ENCODE data around the gene ARF3. TPM values are rescaled to one million over a fixed set of nuclear protein-coding genes. Genes with fewer than 3 reads are reported as not detected.

The ARF3 gene
- total and polyA plus RNA-seq, 2 of the 13 experiments (the other 11 are each of a cell fraction or from before 2014, with no cell fraction given) = 53.8 to 57.9 TPM

- TF ChIP-seq HOXA9 (CRISPR knock-in tag; IDR thresholded peaks at IDR 0.05; ENCODE audit: borderline replicate concordance) = no peak
- TF ChIP-seq ZNF670 (CRISPR knock-in tag; IDR thresholded peaks at IDR 0.05; ENCODE audit: borderline replicate concordance) = no peak
- TF ChIP-seq ARNTL (CRISPR knock-in tag; IDR thresholded peaks at IDR 0.05) = no peak
- TF ChIP-seq ZNF629 (CRISPR knock-in tag; conservative IDR thresholded peaks at IDR 0.05) = no peak
- no peak for TF ChIP-seq ZNF781 (CRISPR knock-in tag; IDR thresholded peaks at IDR 0.05; ENCODE audit: borderline replicate concordance, not compliant biosample characterization)
- no peak for TF ChIP-seq BCL3 (CRISPR knock-in tag; IDR thresholded peaks at IDR 0.05)
- no peak for TF ChIP-seq BATF2 (CRISPR knock-in tag; IDR thresholded peaks at IDR 0.05)
- no peak for TF ChIP-seq ZNF800 (CRISPR knock-in tag; IDR thresholded peaks at IDR 0.05)
- no peak for TF ChIP-seq ZNF737 (CRISPR knock-in tag; IDR thresholded peaks at IDR 0.05; ENCODE audit: borderline replicate concordance)
- no peak for TF ChIP-seq CERS6 (CRISPR knock-in tag; IDR thresholded peaks at IDR 0.05)
- no peak for TF ChIP-seq PCBP1 (IDR thresholded peaks at IDR 0.05; ENCODE audit: borderline replicate concordance, low read depth, low read length)
- TF ChIP-seq KLF12 (CRISPR knock-in tag; IDR thresholded peaks at IDR 0.05; ENCODE audit: borderline replicate concordance) = no peak
- TF ChIP-seq ZFP82 (CRISPR knock-in tag; IDR thresholded peaks at IDR 0.05; ENCODE audit: borderline replicate concordance) = no peak
- TF ChIP-seq NRL (CRISPR knock-in tag; IDR thresholded peaks at IDR 0.05; ENCODE audit: borderline replicate concordance) = no peak
- TF ChIP-seq ZNF382 (CRISPR knock-in tag; IDR thresholded peaks at IDR 0.05; ENCODE audit: borderline replicate concordance) = no peak
- TF ChIP-seq RFX1 (IDR thresholded peaks at IDR 0.05) = no peak
- no peak for TF ChIP-seq ZNF275 (CRISPR knock-in tag; IDR thresholded peaks at IDR 0.05; ENCODE audit: borderline replicate concordance)
- TF ChIP-seq ZFP90 (CRISPR knock-in tag; IDR thresholded peaks at IDR 0.05; ENCODE audit: borderline replicate concordance) = no peak
- no peak for TF ChIP-seq ZNF354B (CRISPR knock-in tag; IDR thresholded peaks at IDR 0.05)
- TF ChIP-seq GATA4 (IDR thresholded peaks at IDR 0.05; ENCODE audit: borderline replicate concordance, low read depth) = 0 out of 2 replicates have a peak, but pooled peaks have one; percentile 47
- TF ChIP-seq CHD4 (IDR thresholded peaks at IDR 0.05; ENCODE audit: borderline replicate concordance, low read length) = no peak
- TF ChIP-seq YEATS2 (CRISPR knock-in tag; IDR thresholded peaks at IDR 0.05; ENCODE audit: borderline replicate concordance) = no peak
Measured at GRCh38 chr12:48907245-48907644, 50.0 kb downstream of the ARF3 start (continued).

Data from HepG2 (cell line).